ENCODE results near the gene P3R3URF. TPM values are rescaled to one million over a fixed set of nuclear protein-coding genes. Genes with fewer than 3 reads are reported as not detected.
A peak's percentile ranks its signal among the peaks of the same experiment; 100 is the strongest.
"Not testable (repeated sequence)": the region's sequence is repeated elsewhere in the genome, so short reads cannot be mapped to it uniquely, and the experiment has no call there.

The P3R3URF gene
- not detected for total RNA-seq

GRCh38 chr1:46176211-46176865, at the start of gene P3R3URF:
P3R3URF (minus strand) TSS chr1:46176488; CDS start chr1:46176471, 17 bp downstream.
- ChIA-PET CTCF (interaction anchor here (1.1 to 1.4 kb wide), 3 partner anchors 10 to 140 kb away, joined by 3 read pairs; no protein-coding TSS in a partner anchor), POLR2A (no interaction called here)
- no peaks in the 10 kb centered on the region for H3K36me3 Mint-ChIP-seq (ENCODE audit: low read depth)
- H3K4me3 Mint-ChIP-seq, result no peak within 1 kb of the TSS
- no peak for DNase-seq
- no peak within 1 kb of the TSS for H3K27ac Mint-ChIP-seq
- no peaks in the 10 kb centered on the region for H3K9me3 Mint-ChIP-seq
- H3K4me1 Mint-ChIP-seq, result no peaks in the 10 kb centered on the region
- peaks cover 2% of the 10 kb centered on the region for H3K27me3 Mint-ChIP-seq

GRCh38 chr1:46224966-46225365, 48.7 kb upstream of the P3R3URF start:
- no peak for DNase-seq
- CTCF ChIA-PET, result interaction anchor here (1.2 to 2.4 kb wide), 4 partner anchors 34 to 189 kb away, joined by 3 to 19 read pairs (median 5); no protein-coding TSS in a partner anchor
- POLR2A ChIA-PET, result no interaction called here
- no peaks in the 10 kb centered on the region for H3K9me3 Mint-ChIP-seq
- H3K4me3 Mint-ChIP-seq, result no peak overlapping the region
- no peak overlapping the region for H3K27ac Mint-ChIP-seq
- H3K36me3 Mint-ChIP-seq (ENCODE audit: low read depth), result no peaks in the 10 kb centered on the region
- peaks cover 10% of the 10 kb centered on the region for H3K4me1 Mint-ChIP-seq
- no peaks in the 10 kb centered on the region for H3K27me3 Mint-ChIP-seq

GRCh38 chr1:46223472-46223943, 47.2 kb upstream of the P3R3URF start:
- peaks cover 4% of the 10 kb centered on the region for H3K4me1 Mint-ChIP-seq
- no peaks in the 10 kb centered on the region for H3K36me3 Mint-ChIP-seq (ENCODE audit: low read depth)
- H3K9me3 Mint-ChIP-seq, result no peaks in the 10 kb centered on the region
- ChIA-PET POLR2A (no interaction called here), CTCF (interaction anchor here (0.6 to 2.4 kb wide), 22 partner anchors 10 to 221 kb away, joined by 3 to 19 read pairs (median 4); partner anchors contain the start of gene NSUN4)
- no peaks in the 10 kb centered on the region for H3K27me3 Mint-ChIP-seq
- H3K27ac Mint-ChIP-seq, result no peak overlapping the region
- DNase-seq, result peak; percentile 71
- no peak overlapping the region for H3K4me3 Mint-ChIP-seq

- POLR2A ChIA-PET; DNase-seq; H3K9me3 Mint-ChIP-seq; H3K4me1 Mint-ChIP-seq; H3K27me3 Mint-ChIP-seq; H3K4me3 Mint-ChIP-seq; H3K27ac Mint-ChIP-seq; H3K36me3 Mint-ChIP-seq (ENCODE audit: low read depth): not testable (repeated sequence)
- CTCF ChIA-PET, result interaction anchor here (0.8 to 2.4 kb wide), 17 partner anchors 9 to 221 kb away, joined by 3 to 19 read pairs (median 5); partner anchors contain the start of gene NSUN4
Measured at GRCh38 chr1:46223055-46223454, 46.8 kb upstream of the P3R3URF start.

GRCh38 chr1:46221749-46222148, 45.5 kb upstream of the P3R3URF start:
- POLR2A ChIA-PET, result no interaction called here
- Mint-ChIP-seq H3K27ac (no peak overlapping the region), H3K27me3 (peaks cover 2% of the 10 kb centered on the region), H3K4me1 (peaks cover 3% of the 10 kb centered on the region), H3K36me3 (ENCODE audit: low read depth) (no peaks in the 10 kb centered on the region), H3K9me3 (no peaks in the 10 kb centered on the region), H3K4me3 (no peak overlapping the region)
- CTCF ChIA-PET, result interaction anchor here (1.0 to 1.5 kb wide), 2 partner anchors 19 to 27 kb away, joined by 3 to 4 read pairs; partner anchors contain the start of gene LURAP1
- no peak for DNase-seq

- CTCF ChIA-PET, result interaction anchor here (0.9 to 1.5 kb wide), 2 partner anchors 18 to 109 kb away, joined by 3 to 4 read pairs; partner anchors contain the start of gene LURAP1
- POLR2A ChIA-PET, result no interaction called here
- Mint-ChIP-seq H3K27ac (no peak overlapping the region), H3K36me3 (ENCODE audit: low read depth) (no peaks in the 10 kb centered on the region), H3K9me3 (no peaks in the 10 kb centered on the region), H3K4me1 (peaks cover 3% of the 10 kb centered on the region), H3K27me3 (peaks cover 2% of the 10 kb centered on the region), H3K4me3 (no peak overlapping the region)
- DNase-seq, result no peak
Measured at GRCh38 chr1:46220808-46221207, 44.5 kb upstream of the P3R3URF start.

- CTCF ChIA-PET, result interaction anchor here (0.6 to 1.1 kb wide), 7 partner anchors 13 to 1201 kb away, joined by 3 to 4 read pairs (median 3); no protein-coding TSS in a partner anchor
- no peak overlapping the region for H3K4me3 Mint-ChIP-seq
- POLR2A ChIA-PET, result no interaction called here
- peaks cover 3% of the 10 kb centered on the region for H3K4me1 Mint-ChIP-seq
- H3K27me3 Mint-ChIP-seq, result peaks cover 2% of the 10 kb centered on the region
- H3K9me3 Mint-ChIP-seq, result no peaks in the 10 kb centered on the region
- no peak for DNase-seq
- H3K27ac Mint-ChIP-seq, result no peak overlapping the region
- H3K36me3 Mint-ChIP-seq (ENCODE audit: low read depth), result no peaks in the 10 kb centered on the region
Measured at GRCh38 chr1:46219551-46220520, 43.5 kb upstream of the P3R3URF start.

GRCh38 chr1:46218443-46218842, 42.2 kb upstream of the P3R3URF start:
- CTCF ChIA-PET, result no interaction called here

GRCh38 chr1:46215504-46215903, 39.2 kb upstream of the P3R3URF start:
- no peak overlapping the region for H3K4me3 Mint-ChIP-seq
- DNase-seq, result no peak
- H3K27ac Mint-ChIP-seq, result no peak overlapping the region
- CTCF ChIA-PET, result no interaction called here
- no peaks in the 10 kb centered on the region for H3K36me3 Mint-ChIP-seq (ENCODE audit: low read depth)
- POLR2A ChIA-PET, result no interaction called here
- H3K27me3 Mint-ChIP-seq, result peaks cover 2% of the 10 kb centered on the region
- no peaks in the 10 kb centered on the region for H3K4me1 Mint-ChIP-seq
- no peaks in the 10 kb centered on the region for H3K9me3 Mint-ChIP-seq

More at GRCh38 chr1:46218443-46218842, 42.2 kb upstream of the P3R3URF start:
- POLR2A ChIA-PET, result no interaction called here
- Mint-ChIP-seq H3K4me1 (peaks cover 1% of the 10 kb centered on the region), H3K27ac (no peak overlapping the region), H3K27me3 (peaks cover 2% of the 10 kb centered on the region), H3K9me3 (no peaks in the 10 kb centered on the region), H3K4me3 (no peak overlapping the region), H3K36me3 (ENCODE audit: low read depth) (no peaks in the 10 kb centered on the region)
- DNase-seq, result no peak

GRCh38 chr1:46211051-46211450, 34.8 kb upstream of the P3R3URF start:
- CTCF ChIA-PET, result no interaction called here
- POLR2A ChIA-PET, result no interaction called here
- H3K36me3 Mint-ChIP-seq (ENCODE audit: low read depth), result no peaks in the 10 kb centered on the region

GRCh38 chr1:46210561-46210960, 34.3 kb upstream of the P3R3URF start:
- Mint-ChIP-seq H3K9me3 (no peaks in the 10 kb centered on the region), H3K4me1 (no peaks in the 10 kb centered on the region), H3K36me3 (ENCODE audit: low read depth) (no peaks in the 10 kb centered on the region), H3K27ac (no peak overlapping the region), H3K27me3 (peaks cover 3% of the 10 kb centered on the region), H3K4me3 (no peak overlapping the region)
- ChIA-PET CTCF (interaction anchor here (2.6 kb wide), 1 partner anchor 13 kb away, joined by 8 read pairs; no protein-coding TSS in a partner anchor), POLR2A (no interaction called here)
- DNase-seq, result no peak

More at GRCh38 chr1:46211051-46211450, 34.8 kb upstream of the P3R3URF start:
- no peaks in the 10 kb centered on the region for H3K9me3 Mint-ChIP-seq
- no peaks in the 10 kb centered on the region for H3K4me1 Mint-ChIP-seq
- no peak overlapping the region for H3K4me3 Mint-ChIP-seq
- H3K27me3 Mint-ChIP-seq, result peaks cover 3% of the 10 kb centered on the region
- no peak for DNase-seq
- H3K27ac Mint-ChIP-seq, result no peak overlapping the region

GRCh38 chr1:46206399-46206798, 30.1 kb upstream of the P3R3URF start:
- ChIA-PET POLR2A (no interaction called here), CTCF (interaction anchor here (1.1 kb wide), 2 partner anchors 13 to 18 kb away, joined by 3 read pairs; no protein-coding TSS in a partner anchor)
- no peak overlapping the region for H3K27ac Mint-ChIP-seq
- H3K4me1 Mint-ChIP-seq, result peaks cover 9% of the 10 kb centered on the region
- DNase-seq, result no peak
- peaks cover 3% of the 10 kb centered on the region for H3K27me3 Mint-ChIP-seq
- H3K4me3 Mint-ChIP-seq, result no peak overlapping the region
- no peaks in the 10 kb centered on the region for H3K9me3 Mint-ChIP-seq
- H3K36me3 Mint-ChIP-seq (ENCODE audit: low read depth), result no peaks in the 10 kb centered on the region
